ENCODE data around the gene CA5B. TPM values are rescaled to one million over a fixed set of nuclear protein-coding genes. Genes with fewer than 3 reads are reported as not detected.
"Not testable (repeated sequence)": the region's sequence is repeated elsewhere in the genome, so short reads cannot be mapped to it uniquely, and the experiment has no call there.

CA5B gene
- total RNA-seq, 1 donor from 2014 or later: 7.5 TPM

DNA sequence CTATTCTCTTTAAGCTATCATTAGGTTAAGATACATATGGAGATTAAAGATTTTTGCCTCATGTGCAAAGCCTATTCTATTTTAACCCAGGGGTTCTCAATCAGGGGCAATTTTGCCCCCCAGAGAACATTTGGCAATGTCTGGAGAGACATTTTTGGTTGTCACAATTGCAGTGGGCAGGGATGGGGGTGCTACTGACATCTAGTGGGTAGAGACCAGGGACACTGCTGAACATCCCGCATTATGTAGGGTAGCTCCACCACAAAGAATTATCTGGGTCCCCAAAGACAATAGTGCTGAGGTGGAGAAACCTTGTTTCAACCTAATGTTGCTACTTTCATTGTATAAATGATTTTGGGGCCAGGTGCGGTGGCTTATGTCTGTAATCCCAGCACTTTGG lies 13.2 kb upstream of the CA5B start:
- Mint-ChIP-seq H3K9me3 (ENCODE audit: low read depth) (no peaks in the 10 kb centered on the region), H3K4me3 (ENCODE audit: unreplicated experiment) (no peak overlapping the region), H3K27ac (ENCODE audit: unreplicated experiment) (no peak overlapping the region), H3K36me3 (ENCODE audit: low read depth) (peaks cover 6% of the 10 kb centered on the region), H3K27me3 (ENCODE audit: low read depth) (no peaks in the 10 kb centered on the region), H3K4me1 (ENCODE audit: low read depth) (peaks cover 4% of the 10 kb centered on the region)
- no peak for DNase-seq (ENCODE audit: low spot score)
- TF ChIP-seq, protein P1, sequence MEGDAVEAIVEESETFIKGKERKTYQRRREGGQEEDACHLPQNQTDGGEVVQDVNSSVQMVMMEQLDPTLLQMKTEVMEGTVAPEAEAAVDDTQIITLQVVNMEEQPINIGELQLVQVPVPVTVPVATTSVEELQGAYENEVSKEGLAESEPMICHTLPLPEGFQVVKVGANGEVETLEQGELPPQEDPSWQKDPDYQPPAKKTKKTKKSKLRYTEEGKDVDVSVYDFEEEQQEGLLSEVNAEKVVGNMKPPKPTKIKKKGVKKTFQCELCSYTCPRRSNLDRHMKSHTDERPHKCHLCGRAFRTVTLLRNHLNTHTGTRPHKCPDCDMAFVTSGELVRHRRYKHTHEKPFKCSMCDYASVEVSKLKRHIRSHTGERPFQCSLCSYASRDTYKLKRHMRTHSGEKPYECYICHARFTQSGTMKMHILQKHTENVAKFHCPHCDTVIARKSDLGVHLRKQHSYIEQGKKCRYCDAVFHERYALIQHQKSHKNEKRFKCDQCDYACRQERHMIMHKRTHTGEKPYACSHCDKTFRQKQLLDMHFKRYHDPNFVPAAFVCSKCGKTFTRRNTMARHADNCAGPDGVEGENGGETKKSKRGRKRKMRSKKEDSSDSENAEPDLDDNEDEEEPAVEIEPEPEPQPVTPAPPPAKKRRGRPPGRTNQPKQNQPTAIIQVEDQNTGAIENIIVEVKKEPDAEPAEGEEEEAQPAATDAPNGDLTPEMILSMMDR (IDR thresholded peaks at IDR 0.05): no peak

DNA sequence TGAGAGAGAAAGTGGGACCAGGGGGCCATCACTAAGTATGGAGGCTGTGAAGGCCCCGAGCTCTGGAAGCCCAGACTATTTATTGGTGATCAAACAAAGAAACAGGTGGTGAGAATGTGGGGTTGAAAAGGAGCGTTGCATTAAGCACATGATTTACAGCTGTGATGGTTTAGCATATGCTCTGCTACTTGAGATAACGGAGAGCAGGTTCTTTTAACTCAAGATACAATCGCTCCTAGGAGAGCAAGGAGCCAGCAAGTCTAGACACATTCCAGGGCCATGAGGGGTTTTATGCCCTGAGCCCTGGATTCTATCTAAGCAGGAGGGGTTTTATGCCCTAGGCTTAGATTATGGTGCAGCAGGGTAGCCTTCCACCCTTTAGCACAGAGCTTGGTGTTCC lies 6.7 kb upstream of the CA5B start:
- DNase-seq (ENCODE audit: low spot score); H3K27me3 Mint-ChIP-seq (ENCODE audit: low read depth); H3K27ac Mint-ChIP-seq (ENCODE audit: unreplicated experiment); H3K9me3 Mint-ChIP-seq (ENCODE audit: low read depth); H3K4me3 Mint-ChIP-seq (ENCODE audit: unreplicated experiment); H3K4me1 Mint-ChIP-seq (ENCODE audit: low read depth); H3K36me3 Mint-ChIP-seq (ENCODE audit: low read depth): not testable (repeated sequence)

DNA sequence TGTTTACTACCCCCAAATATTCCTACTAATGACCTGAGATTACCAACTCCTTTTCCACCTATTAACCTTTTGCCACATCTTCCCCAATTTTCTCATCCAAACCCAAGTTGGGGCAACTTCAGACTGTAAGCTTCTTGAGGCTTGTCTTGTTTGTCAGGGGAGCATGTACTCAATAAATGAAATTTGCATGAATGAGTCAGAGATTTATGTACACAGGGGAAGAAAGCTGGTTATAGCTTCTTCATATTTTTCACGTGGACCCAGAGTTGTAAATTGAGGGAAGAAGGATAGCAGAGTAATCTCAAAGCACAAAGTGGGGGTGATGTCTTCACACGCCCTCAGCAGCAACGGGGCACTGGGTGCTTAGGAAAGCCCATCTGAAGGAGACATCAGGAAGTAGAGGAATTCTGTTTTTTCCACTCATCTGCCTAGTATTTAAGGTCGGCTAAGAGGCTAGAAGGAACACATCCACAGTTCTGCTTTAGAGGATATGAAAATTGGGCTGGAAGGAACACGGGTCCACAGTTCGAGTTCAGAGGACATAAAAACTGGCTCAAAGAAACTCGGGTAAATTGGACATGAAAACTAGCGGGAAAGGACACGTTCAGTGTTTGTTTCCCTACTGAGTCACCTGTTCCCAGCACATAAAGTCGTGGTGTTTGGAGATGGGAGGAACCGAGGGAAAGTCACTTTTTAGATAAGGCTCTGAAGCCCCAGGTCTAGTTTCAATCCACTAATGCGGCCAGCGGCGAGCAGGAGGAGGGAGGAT lies 696 bp upstream of the CA5B start:
- Mint-ChIP-seq H3K36me3 (ENCODE audit: low read depth) (no peaks in the 10 kb centered on the region), H3K9me3 (ENCODE audit: low read depth) (no peaks in the 10 kb centered on the region), H3K27ac (ENCODE audit: unreplicated experiment) (peak overlapping the region; percentile 47), H3K4me1 (ENCODE audit: low read depth) (peaks cover 41% of the 10 kb centered on the region), H3K27me3 (ENCODE audit: low read depth) (peaks cover 2% of the 10 kb centered on the region), H3K4me3 (ENCODE audit: unreplicated experiment) (peak overlapping the region; percentile 78)
- DNase-seq (ENCODE audit: low spot score): no peak
- TF ChIP-seq, protein P1 (IDR thresholded peaks at IDR 0.05): no peak

DNA sequence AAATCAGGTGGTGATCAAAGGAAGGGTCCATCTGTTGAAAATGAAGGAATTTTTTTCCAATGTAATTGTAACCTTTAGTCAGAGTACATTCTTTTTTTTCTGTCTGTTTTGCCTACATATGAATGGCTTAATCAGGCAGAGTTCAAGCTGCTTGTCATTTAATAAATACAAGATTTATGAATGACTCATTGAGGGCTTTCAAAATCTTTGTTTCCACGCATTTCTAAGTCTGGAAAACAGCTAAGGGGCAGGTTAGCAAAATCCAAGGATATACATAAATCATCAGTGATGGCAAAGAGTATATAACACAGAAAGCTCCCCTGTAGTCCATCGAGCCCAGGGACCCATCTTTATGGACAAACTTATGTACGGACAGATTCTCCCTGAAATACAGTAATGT lies 1.8 kb downstream of the CA5B start:
- TF ChIP-seq, protein P1 (IDR thresholded peaks at IDR 0.05): no peak
- Mint-ChIP-seq H3K27ac (ENCODE audit: unreplicated experiment) (no peak overlapping the region), H3K27me3 (ENCODE audit: low read depth) (no peaks in the 10 kb centered on the region), H3K36me3 (ENCODE audit: low read depth) (peaks cover 4% of the 10 kb centered on the region), H3K4me3 (ENCODE audit: unreplicated experiment) (no peak overlapping the region), H3K4me1 (ENCODE audit: low read depth) (peaks cover 35% of the 10 kb centered on the region), H3K9me3 (ENCODE audit: low read depth) (no peaks in the 10 kb centered on the region)
- DNase-seq (ENCODE audit: low spot score): no peak

DNA sequence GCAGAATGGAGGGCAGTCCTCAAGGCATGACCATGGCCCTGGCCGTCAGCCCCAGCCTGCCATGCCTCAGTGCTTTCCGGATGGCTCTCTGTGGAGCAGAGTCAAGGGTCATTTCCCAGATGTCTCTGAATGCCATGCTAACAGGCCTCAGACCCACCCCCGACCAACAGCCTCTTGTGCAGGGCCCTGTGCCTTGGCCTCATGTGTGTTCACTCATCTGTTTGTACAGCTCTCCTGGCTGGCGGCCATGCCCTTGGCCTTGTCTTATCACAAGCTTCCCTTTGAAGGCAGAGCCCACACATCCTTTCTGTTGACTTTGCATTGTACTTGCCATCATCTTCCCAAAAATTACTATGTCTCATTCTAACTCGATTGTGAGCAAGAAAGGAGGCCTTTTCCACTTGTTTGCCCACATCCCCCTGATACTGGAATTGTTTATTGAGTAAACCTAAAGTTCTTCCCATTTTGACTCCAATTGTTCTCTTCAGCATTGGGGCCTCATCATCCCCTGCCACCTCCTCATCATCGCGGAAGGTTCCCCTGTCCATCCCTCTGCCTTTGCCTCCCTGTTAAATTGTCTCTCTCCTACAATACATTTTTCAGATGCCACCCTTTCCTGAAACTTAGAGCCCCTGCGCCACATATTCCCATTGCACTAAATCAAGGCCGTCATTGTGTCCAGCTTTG lies 6.3 kb downstream of the CA5B start:
- Mint-ChIP-seq H3K4me1 (ENCODE audit: low read depth) (peaks cover 9% of the 10 kb centered on the region), H3K36me3 (ENCODE audit: low read depth) (peaks cover 4% of the 10 kb centered on the region), H3K4me3 (ENCODE audit: unreplicated experiment) (no peak overlapping the region), H3K27me3 (ENCODE audit: low read depth) (no peaks in the 10 kb centered on the region), H3K27ac (ENCODE audit: unreplicated experiment) (no peak overlapping the region), H3K9me3 (ENCODE audit: low read depth) (no peaks in the 10 kb centered on the region)
- TF ChIP-seq, protein P1 (IDR thresholded peaks at IDR 0.05): no peak
- DNase-seq (ENCODE audit: low spot score): no peak

All from chondrocyte (in vitro differentiated cells).